Putamen (tissue), 1 donor: Measurements from ENCODE around the gene VRK3.

Experiments
- DNase-seq: peaks from one replicate; pipeline ENCODE4 v3.0.0-alpha.2; 2016; ENCODE audit warnings: low spot score

Gene VRK3

DNA sequence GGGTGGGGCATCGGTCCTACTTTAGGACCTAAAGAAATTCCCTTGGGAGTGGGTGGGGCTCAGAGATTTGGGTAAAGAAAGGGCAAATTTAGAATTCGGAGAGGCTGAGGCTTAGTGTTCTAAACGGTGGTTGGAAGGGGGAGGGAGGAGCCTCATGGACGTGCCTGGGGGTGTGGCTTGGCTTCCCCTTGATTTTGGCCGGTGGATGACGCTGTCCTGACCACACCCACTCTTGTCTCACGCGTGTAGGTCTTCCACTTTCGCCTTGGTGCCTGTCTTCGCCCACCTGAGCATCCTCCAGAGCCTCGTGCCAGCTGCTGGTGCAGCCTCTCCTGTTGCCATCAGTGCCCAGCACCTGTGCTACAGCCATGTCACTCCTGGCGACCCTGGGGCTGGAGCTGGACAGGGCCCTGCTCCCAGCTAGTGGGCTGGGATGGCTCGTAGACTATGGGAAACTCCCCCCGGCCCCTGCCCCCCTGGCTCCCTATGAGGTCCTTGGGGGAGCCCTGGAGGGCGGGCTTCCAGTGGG, 94.6 kb downstream of the VRK3 start:
- no peak for DNase-seq

DNA sequence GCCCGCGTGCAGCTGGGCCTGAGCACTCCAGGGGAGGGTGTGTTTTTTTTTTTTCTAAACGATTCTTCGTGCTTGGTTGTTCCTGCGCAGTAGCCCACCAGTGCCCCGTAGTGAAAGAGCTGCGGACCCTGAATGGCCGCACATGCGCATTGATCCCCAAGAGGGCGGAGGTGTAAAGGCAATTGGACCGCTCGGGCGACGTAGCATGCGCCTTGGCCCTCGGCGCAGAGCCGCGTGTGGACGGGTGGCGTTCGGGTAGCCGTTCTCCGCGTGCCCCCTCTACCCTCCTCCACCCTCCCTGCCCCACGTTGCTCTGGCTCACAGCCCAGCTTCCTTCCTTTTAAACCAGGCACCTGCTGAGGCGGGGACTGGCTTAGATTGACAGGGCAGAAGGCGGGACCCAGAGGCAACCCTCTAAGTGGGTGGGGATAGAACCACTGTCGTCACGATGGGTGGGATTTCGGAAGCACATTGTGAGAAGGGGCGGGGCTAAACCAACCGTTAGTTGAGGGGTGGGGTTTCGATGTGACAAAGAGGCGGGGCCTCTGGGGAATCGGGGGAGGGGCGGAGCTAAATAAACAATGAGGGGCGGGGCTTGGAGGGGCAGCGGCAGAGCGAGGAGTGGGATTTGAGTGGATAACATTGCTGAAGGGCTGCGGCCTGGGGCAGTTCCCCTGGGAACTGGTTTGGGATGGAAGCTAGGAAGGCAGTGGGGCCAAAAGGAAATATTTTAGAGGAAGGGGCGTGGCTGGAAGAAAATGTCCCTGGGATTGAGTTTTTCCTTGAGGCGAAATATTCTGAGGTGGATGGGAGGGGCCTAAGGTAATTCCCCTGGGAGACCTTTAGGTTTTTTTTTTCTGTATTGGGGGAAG, 95.3 kb downstream of the VRK3 start:
- peak; percentile 96 for DNase-seq

DNA sequence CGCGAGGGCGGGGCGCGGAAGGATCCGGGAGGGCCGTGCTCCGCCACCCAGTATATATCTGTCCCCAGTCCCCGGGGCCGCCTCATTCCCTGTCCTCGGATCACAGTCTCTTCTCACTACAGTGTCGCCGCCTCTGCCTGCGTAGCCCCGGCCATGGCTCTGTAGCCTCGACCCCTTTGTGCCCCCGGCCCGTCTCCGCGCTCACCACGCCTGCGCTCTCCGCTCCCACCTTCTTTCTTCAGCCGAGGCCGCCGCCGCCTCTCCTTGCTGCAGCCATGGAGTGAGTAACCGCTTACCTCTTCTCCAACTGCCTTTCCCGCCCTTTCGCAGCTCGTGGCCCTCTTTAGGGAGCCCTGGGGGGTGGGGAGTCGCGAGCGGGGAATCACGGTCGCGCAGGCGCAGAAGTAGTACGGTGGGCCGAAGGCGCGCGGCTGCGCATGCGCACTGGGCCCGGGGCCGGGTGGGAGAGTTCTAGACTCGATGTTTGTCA, 96.0 kb downstream of the VRK3 start, which contains the start of the genes ATF5 and NUP62:
Gene ATF5, plus strand, starts transcription at position 85 of the 490 bp plus-strand sequence. CDS start 1,646 bp downstream, outside the sequence.
Gene NUP62, minus strand, starts transcription at position 384 of the 490 bp plus-strand sequence. CDS start 19,697 bp downstream, outside the sequence.
- peak; percentile 84 for DNase-seq

DNA sequence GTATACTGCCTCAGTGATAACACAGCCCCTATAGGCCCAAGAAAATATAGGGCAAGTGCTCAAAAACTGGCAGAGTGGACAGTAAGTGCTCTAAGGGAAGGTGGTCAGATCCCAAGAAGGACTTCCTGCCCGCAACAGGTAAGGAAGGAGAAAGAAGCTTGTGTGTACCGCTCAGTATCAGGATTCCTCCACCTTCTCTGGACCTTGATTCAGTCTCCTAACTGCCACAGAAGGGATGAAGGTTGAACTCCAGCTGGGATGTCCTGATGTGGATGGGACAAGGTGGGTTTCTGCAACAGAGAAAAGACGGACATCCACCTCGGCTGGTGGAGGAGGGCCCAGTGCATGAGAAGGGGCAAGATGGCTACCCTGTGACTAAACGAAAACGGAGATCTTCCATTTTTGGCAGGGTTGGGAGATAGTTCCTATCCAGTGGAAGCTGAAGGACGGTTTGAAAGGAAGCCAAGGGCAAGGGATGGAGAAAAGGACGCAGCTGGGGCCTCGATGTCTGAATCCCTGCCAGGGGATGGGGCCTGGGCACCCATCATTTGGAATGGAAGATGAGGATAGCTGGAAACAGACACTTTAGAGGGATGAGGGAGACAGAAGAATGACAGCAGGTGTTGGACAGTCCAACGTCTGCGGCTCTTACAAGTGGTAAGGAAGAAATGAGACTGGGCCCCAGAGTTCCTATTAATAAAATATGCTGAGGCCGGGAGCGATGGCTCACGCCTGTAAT, 97.5 kb downstream of the VRK3 start:
- no peak for DNase-seq

DNA sequence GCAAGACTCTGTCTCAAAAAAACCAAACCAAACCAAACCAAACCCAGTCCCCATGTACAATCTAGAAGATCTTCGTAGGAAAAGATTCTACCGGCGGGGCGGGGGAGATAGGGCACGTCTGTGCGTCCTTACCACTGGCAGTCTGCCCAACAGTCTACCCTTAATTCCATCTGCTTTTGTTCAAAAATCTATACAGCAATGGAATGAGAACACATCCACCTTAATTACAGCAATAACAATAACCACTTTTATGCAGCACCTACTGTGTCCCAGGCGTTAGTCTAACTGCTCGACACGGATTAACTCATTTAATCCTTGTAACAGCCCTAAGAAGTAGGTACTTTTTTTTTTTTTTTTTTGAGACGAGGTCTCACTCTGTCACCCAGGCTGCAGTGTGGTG, 98.7 kb downstream of the VRK3 start:
- no peak for DNase-seq
